Muscle of arm (tissue), 12 donors: ENCODE data around the gene GAB4. TPM values are rescaled to one million over a fixed set of nuclear protein-coding genes. Genes with fewer than 3 reads are reported as not detected.
A peak's percentile ranks its signal among the peaks of the same experiment; 100 is the strongest.
"Not testable (repeated sequence)": the region's sequence is repeated elsewhere in the genome, so short reads cannot be mapped to it uniquely, and the experiment has no call there.

ENCODE experiments used
- DNase-seq: peaks from one replicate; pipeline ENCODE4 v3.0.0-alpha.2; 2013
- polyA plus RNA-seq, 12 donors: library from polyadenylated mRNA; unstranded; fragments of 120-200 nt; gene quantifications; one replicate each; pipeline ENCODE4 v1.2.1, GENCODE V29; 2013; ENCODE audit not compliant: insufficient read length in 12 of 12

GAB4 gene
- polyA plus RNA-seq, 12 donors, result 0.07 TPM; not detected in 11

DNA sequence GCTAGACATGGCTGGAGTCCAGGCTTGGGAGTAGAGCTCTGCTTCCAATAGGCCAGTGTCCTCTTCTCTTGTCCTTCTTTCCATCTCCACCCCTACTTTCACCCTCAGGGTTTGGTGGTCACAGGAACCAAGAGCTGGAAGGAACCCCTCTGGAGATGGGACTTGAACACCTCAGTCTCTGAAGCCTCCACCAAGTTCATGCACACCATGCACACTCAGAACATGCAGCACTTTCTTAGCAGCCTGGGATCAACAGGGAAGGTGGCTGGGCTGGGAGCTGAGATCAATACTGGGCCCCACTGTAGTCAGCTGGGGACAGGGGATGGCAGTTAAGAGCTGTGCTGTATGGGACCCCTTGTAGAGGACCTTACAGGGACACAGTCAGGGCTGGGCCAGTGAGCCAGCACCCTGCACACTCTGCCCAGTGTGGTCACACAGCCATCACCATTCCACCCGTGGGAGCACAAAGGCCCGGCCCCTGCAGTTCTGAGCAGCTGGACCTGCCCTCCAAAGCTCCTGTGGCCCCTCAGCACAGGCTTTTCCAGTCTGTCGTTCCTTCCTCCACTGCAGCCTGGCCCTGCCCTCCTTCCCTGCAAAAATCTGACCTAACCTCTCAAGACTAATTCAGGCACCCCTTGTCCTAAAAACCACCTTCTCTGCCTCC, 47.7 kb downstream of the GAB4 start:
- no peak for DNase-seq

DNA sequence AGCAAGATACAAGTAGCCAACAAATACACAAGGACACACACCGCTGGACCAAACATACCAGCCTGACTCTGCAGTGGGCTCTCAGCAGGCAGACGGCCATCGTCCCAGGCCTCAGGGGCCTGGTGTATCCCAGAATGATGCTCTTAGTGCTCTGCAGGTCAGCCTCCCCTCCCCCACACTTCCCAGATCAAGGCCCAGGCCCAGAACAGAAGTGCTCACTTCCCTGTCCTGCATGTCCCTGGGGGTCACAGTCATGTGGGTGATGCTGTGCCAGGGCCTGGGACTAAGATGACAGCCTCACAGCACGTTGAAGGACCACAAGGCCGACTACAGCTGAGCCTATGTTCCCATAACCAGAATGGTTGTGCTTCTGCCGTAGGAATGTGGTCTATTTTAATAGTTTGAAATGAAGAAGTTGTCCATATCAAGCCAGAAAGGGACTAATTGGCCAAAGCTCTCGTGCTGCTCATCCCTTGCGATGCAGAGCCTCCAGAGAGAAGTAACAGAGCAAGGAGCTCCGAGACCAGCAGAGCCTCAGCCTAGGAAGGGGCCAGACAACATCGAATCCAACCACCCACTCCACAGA, 48.6 kb downstream of the GAB4 start:
- DNase-seq, result no peak

DNA sequence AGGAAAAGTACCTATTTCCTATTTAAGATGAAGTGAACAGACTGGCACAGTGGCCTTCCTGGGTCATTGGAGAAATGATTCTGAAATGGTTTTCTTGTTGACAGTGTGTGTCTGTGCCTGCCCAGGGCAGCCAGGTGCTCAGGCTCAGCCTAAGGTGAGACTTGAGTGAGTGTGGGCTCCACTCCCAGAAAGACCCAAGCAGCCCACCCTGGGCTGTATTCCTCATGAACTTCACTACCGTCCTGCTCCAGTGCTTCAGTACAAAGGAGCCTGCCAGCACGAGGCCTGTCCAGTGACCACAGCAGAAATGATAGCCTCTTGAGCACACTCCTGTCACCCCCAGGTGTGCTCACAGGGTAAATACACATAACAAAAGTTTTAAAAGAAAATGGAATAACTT, 49.5 kb downstream of the GAB4 start:
- no peak for DNase-seq

DNA sequence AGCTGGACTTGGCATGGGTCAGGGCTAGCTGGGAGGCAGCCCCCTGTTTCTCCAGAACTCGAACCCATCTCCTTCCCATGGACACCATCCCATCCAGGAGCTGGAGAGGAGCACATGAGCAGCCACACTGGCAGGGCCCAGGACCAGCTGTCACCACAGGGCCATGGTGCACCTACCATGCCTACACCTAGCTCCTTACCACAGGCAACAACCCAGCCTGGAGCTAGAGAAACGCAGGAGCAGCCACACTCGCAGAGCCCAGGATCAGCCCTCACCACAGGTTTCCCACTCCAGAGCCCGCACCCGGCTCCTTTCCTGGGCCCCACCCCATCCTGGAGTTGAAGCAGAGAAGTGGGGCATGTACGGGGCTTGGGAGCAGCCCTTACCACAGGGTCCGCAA, 50.2 kb downstream of the GAB4 start:
- no peak for DNase-seq

DNA sequence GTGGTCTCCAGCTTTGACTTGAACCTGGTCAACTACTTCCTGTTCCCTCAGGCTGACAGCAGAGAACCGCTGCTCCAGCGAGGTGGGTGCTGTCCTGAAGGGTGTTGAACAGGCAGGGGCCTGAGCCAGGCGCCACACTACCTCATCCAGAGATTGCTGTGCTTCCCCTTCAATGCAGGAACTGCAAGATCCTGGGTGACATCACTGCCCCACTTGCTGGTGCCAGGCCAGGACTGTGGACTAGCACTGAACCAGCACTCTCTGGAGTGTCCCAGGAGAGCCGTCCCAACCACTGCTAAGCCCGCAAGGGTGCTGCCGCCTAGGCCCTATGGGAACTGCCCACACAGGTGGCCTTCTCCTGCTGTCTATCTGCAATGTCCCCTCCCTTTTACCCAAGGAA, 51.7 kb downstream of the GAB4 start:
- no peak for DNase-seq

DNA sequence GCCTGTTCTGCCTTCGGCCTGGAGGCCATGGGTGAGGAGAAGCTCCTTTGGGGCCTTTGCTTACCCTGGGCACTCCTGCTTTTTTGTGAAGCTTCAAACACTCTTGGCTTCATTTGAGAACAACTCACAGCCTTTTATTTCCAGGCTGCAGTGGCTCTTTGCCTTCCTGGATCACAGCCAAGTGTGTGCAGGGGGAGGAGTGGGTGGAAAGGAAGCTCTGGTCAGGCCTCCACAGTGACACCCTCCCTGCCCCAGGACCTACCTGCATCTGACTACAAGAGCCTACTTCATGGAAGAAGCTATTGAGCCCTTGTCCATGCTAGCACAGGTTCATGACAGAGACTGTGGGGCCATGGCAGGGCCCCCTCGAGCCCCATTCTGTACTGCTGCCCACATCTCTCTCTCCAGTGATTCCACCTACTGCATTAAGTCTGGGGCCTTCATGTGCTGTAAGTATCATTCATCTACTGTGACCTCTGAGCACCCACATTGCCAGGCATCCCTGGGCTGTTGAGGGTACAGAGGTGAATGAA, 52.3 kb downstream of the GAB4 start:
- DNase-seq, result peak; percentile 7

DNA sequence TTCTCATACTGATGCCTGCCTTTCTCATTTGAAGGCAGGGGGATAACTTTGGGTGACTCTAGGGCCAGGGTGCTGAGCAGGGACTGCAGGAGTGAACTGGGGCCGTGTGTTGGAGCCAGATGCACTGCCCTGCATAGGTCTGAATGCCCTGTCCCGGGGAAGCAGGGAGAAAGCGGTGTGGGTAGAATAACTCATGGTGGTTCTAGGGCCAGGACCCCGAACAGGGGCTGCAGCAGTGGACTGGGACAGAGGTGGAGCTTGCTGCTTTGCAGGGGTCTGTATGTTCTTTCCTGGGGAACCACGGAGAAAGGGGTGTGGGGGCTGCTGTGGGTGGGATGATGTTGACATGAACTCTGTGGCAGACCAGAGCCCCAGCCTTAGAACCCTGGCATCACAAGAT, 52.9 kb downstream of the GAB4 start:
- DNase-seq, result no peak

DNA sequence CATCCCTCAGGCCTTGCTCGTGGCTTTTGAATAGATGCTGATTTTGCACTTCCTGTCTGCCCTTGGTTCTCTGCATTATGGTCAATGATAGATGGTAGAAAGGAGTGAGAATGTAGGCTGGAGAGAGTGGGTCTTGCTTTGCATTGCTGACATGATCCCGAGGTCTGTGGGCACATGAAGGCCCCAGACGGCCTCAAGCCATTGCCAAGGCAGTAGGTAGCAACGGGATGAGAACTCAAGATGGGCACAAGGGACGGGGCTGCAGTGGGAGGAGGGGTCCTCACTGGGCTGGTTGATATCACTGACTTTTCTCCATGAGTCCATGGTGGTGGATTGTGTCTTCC, 54.0 kb downstream of the GAB4 start:
- DNase-seq, result no peak

DNA sequence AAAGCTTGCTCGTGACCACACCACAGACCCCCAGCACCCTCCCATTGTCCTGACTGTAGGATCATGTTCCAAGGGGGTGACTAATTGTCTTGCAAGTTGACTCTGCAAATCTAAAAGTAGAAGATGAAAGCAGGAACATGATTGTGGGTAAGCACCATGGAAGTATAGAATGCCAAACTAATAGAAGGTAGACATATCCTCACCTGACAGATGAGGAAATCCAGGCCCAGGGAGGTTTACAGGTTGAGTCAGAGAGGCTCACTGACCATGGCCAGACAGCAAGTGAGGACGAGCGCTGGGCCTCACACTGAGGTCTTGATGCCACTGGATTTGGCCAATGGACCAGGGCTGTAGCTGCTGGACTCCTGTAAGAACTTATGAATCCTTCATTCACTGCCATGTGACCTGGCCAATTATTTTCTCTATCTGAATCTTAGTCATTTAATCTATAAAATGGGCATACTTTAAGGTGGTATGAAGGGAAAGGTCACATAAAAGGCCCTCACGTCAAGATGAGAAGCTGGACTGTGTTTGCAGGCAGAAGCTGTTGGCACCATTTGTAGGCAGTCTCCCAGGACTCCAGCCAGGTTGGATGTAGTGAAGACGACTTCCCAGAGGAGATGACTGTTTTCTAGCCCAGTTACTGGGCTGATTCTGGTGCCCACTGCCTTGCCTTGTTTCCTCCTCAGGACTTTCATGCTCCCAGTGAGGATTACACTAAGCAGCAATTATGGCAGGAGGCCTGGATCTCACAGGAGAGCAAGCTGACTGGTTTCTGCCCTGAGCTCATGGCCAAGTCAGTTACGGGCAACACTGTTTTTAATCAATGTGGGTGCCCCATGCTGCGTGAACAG, 54.6 kb downstream of the GAB4 start:
- no peak for DNase-seq

DNA sequence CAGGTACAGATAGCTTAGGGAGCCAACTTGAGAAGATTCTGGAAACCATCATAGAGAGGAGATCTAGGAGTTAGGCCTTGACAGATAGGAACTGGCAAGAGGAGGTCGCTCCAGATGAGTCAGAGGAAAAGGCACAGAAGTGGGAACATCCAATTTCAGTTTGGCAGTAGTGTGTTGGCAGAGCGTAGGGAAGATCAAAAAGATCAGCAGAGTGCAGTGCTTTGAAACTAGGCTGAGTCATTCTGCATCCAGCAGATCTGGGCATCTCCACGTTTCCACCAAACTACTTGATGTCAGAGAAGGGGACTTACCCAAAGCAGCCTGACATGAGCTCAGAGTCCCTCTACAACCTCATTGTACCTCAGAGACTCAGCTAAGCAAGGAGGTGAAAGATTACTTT, 58.5 kb downstream of the GAB4 start:
- no peak for DNase-seq

DNA sequence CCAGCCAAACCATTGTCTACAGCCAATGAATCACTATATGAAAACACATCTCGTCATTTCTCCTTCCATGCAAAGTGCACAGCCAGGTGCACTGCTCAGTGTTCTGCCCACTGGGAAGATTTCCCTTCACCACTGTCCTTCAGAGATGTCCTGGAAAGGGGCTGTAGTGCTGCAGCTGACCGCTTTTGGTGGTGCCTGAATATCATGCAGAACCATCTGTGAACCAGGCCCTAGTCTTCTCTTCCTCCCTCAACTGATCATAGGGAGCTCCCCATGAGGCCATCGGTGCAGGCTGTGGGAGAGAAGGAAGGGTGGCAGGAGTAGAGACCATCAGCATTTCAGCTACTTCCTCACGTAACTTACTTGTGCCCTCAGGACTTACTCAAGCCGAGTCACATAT, 70.2 kb downstream of the GAB4 start:
- DNase-seq, result no peak

DNA sequence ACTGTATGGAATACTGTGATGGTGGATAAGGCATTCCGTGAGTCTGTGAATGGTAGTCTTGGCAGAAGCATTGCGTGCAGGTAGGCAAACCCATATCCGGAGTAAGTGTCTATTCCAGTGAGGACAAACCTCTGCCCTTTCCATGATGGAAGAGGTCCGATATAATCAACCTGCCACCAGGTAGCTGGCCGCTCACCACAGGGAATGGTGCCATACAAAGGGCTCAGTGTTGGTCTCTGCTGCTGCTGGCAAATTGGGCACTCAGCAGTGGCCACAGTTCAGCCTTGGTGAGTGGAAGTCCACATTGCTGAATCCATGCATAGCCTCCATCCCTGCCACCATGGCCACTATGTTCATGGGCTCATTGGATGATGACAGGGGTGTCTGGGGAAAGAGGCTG, 70.8 kb downstream of the GAB4 start:
- not testable (repeated sequence) for DNase-seq

DNA sequence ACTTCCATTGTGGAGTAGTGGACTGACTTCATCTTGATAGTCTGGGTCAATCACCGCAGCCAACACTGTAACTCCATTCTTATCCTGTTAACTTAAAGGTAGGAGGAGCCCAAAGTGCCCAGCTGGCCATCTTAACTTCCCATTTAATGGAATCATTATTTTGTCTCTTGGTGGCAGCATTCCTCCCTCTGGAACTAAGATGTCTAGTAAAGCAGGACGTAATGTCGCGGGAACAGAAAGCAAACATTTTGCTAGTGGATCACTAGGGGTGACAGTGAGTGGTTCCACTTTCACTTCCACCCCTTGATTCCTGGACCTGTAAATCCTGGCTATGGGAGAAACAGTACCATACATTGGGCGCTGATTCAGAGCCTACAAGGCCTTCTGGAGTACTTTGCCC, 71.4 kb downstream of the GAB4 start:
- DNase-seq, result no peak

DNA sequence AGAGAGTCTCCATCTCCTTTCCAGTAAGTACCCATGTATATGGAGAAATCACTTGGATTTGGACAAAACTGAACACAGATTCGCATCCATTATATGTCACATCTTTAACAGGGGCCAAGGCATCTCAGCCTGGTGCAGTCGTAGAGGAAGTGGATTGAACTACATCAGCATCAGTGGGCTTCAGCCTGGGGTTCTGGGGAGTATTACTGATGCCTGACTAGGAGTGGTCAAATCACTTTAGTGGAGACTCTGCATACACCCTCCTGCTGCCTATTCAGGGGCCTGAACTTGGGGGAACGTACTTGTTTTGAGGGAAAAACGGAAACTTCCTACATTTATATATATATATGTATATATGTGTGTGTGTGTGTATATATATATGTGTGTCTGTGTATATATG, 72.8 kb downstream of the GAB4 start:
- DNase-seq, result no peak

DNA sequence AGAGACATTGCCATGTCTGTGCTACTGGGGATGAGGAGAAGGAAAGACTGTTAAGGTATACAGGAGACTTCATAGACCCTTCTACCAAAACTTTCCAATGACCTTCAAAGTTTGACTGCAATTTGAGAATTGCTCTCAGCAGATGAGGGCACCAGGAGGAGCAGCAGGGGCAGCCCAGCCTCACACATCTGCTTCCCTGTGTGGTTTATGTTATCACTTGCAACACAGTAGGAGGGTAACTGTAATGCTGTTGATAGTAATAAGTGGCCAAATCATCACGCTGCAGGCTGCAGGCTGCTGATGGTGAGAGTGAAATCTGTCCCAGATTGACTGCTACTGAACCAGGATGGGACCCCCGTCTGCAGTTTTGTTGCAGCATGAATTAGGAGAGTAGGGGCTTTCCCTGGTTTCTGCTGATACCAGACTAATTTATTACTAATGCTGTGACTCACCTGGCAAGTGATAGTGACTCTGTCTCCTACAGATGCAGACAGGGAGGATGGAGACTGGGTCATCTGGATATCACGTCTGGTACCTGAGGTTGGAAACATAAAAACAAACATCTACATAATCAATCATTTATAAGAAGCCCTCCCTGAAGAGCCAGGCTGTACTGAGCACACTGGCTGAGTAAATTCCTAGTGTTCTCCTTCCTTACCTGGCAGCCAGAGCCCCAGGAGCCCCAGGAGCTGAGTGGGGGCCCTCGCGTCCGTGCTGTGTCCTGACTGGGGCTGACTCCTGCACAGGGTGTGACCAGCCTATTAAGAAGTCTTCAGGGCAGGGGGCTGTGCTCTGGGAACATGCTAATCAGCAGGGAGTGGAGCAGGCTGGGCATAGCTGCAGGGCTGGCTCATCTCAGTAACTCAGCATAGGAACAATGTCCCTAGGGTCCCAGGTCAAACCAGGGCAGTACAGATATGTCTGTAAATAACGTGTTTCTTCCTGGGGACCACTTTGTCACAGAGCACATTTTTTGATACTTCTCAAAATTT, 74.4 kb downstream of the GAB4 start:
- no peak for DNase-seq

DNA sequence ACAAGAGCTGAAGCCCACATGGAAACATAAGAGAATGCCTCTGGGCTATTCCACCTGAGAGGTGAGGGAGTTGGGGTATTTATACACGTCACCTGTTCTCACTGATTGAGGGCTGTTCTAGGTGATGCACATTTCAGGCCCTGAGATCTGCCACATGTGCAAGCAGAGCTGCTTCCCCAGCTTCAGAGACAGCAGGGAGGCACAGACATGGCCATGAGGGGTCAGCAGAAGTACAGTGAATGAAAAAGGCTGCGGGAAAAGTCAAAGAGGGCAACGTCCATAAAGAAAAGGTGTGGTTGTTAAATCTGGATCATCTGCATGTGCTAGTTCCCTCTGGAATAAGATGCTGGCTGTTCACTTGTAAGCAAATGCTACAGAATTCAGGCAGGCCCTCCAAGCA, 75.4 kb downstream of the GAB4 start:
- no peak for DNase-seq

DNA sequence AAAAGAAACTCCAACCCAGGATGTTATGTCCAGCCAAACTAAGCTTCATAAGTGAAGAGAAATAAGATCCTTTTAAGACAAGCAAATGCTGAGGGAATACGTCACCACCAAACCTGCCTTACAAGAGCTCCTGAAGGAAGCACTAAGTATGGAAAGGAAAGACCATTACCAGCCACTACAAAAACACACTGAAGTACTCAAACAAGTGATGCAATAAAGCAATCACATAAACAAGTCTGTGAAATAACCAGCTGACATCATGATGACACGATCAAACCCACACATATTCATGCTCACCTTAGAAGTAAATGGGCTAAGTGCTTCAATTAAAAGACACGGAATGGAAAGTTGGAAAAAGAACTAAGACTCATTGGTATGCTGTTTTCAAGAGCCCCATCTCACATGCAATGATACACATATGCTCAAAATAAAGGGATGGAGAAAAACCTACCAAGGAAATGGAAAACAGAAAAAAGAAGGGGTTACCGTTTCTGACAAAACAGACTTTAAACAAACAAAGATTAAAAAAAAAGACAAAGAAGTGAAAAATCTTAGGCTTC, 82.5 kb downstream of the GAB4 start:
- DNase-seq, result no peak

DNA sequence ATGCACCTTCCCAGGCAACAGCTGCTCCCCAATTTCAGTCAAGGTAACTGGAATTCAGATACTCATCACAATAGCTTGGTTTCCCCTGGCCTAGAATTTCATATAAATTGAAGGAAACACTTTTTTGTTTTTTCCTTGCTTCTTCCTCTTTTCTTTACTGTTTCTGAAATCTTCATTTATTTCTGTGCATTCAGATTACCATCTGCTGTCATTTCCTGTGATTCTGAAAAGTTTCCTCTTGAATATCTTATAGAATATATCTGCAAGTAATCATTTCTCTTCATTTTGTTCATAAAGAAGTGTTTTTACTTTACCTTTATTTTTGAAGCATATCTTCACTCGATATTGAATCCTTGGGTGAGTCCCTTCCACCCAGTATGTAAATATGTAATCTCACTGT, 85.3 kb downstream of the GAB4 start:
- no peak for DNase-seq

DNA sequence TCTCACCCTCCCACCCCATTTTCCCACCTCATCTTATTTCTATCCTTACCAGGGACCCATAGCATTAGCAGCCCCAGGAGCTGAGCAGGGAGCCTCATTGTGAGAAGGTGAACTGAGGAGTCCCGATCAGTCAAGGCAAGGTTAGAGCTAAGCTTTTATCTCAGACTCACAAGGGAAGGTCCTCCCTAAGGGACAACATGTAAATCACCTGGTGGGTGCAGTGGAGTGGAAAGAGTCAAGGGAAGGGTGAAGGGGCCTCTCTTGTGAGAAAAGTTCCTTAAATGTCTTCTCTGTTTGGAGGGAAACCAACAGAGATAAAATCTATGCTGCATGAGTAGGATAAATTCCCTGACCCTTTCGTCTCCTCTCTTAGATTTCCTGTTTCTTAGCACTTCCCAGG, 85.9 kb downstream of the GAB4 start:
- no peak for DNase-seq

DNA sequence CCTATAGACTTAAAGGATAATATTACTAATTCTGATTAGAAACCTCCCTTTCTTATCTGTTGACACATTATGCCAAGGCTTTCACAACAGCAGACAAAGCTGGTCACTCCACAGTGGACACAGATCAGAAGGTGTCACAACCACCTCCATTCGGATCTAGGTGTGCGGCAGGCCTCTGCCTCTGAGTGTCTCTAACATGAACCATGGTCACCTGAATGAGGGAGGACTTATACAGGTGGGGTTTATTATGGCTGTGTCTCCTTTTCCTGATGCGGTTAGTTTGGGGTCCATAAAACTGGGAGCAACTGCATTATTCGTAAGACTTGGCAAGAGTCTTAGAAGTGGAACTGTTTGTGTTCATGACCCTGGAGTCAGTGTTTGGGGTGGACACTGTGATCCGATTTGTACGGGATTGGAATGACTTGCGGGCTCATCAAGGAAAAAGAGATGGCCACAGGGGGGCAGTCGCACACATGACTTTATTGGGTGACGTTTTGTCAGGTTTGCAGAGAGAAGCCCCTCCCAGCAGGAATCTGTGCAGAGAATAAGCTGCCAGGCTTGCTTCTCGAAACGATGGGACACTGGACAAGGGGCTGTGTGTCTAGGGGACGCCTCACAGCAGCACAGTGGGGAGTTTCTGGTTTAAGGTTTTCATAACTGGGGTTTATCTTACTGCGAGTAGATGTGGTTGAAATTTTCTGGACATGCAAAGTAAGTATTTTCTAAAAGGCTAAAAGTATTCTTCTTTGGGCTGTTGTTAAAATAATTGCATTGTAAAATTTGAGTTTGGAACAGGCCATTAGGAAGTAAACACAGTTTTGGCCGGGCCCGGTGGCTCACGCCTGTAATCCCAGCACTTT, 90.6 kb downstream of the GAB4 start:
- DNase-seq, result peak; percentile 56
